ENCODE measurements around the gene VPS37C.

The VPS37C gene

DNA sequence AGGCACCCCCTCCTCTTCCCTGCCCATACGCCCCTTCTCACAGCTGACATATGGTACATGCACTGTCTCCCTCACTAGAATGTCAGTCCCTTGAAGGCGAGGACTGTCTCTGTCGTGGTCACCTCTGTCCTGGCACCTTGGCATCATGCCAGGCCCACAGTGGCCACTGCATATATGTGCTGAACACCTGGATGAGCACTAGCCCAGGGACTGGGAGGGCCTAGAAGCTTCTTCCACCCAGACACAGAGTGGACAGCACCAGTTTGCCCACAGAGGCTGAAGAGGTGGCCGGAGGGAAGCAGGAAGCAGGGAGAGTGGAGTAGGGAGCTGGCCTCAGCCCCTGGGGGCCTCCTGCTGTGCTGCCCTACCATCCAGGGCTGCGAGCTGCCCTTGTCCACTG is 28.6 kb downstream of the VPS37C start:
- no peak for DNase-seq (ENCODE audit: low read depth)

- no peak for DNase-seq (ENCODE audit: low read depth)
Observed at GRCh38 chr11:61131998-61132555, 29.1 kb downstream of the VPS37C start.

DNA sequence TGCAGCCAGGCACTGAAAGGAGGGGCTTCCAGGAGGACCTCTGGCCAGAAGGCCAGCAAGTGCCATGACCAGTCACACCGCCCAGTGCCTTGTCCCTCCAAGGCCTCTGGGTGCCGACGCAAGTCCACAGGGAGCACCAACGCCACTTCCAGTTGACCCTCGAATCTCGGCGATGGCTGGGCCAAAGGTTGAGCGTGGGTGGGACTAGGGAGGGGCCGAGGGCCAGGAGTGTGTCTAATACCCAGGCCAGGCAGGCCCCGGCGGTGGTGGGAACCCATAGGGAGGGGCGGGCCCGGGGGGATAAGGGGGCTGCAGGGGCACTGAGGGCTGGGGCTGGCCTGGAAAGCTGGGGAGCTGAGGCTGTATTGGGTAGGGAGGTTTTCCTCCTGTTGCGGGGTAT is 29.6 kb downstream of the VPS37C start:
- DNase-seq (ENCODE audit: low read depth): no peak

DNA sequence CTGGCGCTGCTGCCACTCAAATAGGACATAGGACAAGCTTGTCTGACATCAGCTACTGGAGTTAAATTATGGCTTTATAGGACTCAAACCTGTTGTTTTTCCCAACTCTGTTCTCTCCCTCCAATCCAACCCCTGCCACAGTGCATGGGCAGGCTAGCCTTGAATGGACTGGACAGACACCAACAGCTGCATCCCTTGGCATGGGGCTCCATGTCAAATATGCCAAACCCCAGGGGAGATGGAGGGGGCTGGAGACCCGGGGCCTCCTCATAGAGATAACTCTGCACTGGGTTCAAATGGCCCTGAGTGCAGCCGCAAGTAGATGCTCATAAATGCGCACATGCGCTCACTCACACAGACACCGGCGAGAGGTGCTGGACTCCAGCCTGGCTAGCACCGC is 30.0 kb downstream of the VPS37C start:
- no peak for DNase-seq (ENCODE audit: low read depth)

DNA sequence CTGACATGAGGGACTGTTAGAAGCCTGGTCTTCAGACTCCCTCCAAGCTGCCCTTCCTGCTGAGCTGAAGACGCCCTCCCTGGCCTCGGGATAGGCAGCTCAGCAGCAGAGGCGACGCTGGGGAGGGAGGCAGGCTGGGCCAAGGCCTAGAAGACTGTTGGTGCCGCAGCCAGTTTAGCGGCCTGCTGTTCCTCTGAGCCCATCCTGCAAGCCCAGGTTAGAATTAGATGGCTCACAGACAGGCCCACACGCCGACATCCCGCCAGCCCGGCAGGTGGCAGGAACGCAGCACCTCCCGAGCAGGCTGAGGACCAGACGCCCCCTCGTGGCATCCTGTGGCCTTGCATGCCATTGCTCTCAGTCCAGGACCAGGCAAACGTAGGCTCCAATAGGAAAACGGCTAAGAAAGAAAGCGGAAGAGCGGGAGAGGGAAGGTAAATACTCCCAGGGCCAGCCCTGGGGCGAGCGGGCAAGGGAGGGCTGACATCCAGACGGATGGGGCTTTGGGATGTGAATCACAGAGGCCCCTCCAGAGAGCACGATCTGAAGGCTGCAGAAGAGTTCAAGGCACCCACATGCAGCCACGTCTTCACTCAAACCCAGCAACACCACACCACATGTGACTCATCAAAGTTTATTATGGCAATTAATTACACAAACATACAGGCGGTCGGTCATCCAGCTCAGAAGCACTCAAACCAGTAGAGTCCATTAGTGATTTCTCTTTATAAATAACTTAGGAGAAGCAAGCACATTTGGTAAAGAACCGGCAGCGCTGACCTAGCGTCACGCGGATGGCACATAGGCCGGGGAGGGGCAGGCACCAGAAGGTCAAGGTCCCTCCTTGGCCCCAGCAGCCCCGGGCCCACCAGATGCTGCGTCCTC is 31.3 kb downstream of the VPS37C start:
- peak; percentile 78 for DNase-seq (ENCODE audit: low read depth)

DNA sequence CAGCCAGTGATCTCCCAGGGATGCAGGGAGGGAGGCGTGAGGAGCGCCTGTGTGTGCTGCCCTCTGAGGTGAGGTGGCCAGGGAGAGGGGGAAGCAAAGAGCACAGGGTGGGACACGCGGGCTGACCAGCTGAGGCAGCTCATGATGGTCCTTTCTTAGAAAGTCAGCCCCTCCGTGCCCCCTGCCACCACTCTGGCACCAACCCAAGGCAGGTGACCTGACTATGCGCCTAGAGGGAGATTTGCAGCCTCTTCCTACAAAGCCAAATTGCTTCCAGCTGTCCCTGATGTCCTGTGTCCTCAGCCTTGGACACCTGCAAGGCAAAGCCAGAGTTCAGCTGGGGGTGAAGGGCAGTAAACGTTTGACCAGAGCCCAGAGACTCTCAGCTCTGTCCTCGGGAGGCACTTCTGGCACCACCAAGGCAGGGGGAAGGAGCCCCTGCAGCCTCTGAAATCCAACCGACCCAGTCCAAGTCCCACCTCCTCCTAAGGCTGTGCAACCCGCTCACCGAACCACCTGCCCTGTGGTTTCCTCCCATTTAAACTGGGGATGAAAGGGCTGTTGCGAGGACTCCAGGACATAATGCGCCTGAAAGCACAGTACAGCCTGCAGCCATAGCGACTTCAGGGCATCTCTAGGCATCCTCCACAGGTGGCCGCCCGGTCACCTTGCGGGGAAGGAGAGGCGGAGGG is 32.1 kb downstream of the VPS37C start:
- DNase-seq (ENCODE audit: low read depth): no peak

DNA sequence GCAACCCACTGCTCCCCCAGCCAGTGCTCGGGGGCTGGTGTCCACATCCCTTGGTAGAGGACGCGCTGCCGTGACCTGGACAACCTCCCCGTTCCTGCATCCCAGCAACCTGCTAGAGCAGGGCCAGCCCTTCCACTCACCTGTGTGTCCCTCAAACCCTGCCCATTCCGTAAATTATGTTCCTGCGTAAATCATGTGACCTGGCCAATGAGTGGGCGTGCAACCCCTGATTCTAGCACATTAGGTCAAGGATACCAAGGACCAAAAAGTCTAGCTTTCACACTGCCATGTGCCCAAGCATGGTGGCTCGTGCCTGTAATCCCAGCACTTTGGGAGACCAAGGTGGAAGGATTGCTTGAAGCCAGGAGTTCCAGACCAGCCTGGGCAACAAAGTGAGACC is 33.2 kb downstream of the VPS37C start:
- DNase-seq (ENCODE audit: low read depth): no peak

- no peak for DNase-seq (ENCODE audit: low read depth)
Observed at GRCh38 chr11:61126256-61126655, 35.0 kb downstream of the VPS37C start.

- DNase-seq (ENCODE audit: low read depth): no peak
Observed at GRCh38 chr11:61125310-61125684, 35.9 kb downstream of the VPS37C start.

DNA sequence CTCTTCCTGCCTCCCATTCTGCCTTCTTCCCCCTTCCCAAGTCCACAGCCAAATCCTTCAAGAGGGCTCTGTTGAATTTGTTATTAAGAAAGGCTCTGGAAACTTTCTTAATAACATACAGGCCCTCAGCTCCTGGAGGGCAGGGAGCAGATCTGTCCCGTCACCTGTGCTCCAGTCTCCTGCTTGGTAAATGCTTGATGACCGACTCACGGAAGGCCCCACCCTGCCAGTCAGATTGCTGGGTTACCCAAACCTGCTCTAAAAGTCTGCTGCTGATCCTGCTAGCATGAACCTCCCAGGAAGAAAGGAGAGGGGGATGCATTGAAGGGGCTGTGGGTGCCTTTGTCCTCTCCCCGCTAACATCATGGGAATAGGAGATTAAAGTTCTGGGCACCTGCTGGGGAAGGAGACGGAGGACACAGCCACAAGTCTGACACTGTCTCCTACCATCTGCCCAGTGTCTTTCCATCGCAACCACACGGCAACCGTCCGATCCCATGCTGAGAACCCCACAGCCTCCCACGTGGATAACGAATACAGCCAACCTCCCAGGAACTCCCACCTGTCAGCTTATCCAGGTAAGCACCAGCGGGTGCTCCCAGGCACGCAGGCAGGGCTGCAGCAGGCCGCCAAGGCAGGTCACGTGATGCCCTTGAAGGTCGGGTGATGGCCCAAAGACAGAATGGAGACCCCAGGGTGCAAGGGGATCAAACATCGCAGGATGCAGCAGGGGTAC is 36.5 kb downstream of the VPS37C start:
- DNase-seq (ENCODE audit: low read depth): no peak

DNA sequence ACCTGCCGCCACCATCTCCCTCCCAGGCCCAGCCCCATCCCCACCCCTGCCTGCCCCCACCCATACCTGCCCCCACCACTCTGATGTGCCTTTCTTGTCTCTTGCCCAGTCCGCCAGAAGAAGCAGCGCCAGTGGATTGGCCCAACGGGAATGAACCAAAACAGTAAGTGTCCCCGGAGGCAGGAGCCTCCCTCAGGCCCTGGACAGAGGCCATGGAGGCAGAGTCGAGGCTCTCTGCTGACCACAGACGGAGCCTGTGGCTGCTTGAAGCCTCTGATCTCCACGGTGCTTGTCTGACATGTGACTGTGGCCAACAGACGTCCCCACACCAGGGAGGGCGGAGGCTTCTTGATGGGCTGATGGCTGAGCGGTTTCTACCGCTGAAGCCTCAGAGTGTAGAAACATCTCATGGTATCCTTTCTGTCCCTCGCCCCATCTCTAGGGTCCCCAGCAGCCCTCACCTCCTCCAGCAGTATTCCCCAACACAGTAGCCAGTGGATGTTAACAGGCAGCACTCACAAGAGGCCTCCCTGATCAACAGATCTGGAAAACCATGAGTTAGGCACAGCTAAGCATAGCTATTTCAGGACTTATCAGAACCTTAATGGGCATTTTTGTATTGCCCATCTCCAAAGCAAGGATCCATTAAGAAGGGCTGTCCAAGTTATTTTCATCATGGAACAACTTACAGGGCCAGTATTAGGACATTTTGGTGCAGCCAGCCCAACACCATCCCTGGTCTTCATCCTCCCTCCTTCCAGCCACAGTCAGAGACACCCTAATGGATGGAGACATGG is 37.3 kb downstream of the VPS37C start:
- no peak for DNase-seq (ENCODE audit: low read depth)

- DNase-seq (ENCODE audit: low read depth): no peak
Observed at GRCh38 chr11:61122761-61123160, 38.5 kb downstream of the VPS37C start.

GRCh38 chr11:61121917-61122316 is 39.3 kb downstream of the VPS37C start:
- DNase-seq (ENCODE audit: low read depth): no peak

DNA sequence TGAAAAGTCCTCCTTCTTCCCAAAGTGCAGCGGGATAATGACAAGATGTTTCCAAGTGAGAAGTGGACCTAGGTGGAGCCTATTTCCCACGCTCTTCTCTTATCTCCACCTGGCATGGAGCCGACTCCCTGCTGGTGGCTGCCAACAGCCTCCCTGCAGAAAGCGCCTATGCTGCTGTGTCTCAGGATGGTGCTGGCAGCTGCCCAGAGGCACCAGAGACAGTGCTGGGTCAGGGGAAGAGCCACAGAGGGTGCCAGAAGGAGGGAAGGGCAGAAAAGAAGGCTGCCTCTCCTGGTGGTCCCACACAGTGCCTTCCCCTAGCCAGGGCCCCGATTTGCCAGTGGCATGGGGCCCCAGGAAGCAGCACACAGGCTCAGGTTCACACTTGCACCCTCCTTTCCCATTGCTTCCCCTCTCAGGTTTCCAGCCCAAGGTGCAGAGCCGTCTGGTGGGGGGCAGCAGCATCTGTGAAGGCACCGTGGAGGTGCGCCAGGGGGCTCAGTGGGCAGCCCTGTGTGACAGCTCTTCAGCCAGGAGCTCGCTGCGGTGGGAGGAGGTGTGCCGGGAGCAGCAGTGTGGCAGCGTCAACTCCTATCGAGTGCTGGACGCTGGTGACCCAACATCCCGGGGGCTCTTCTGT is 39.9 kb downstream of the VPS37C start:
- DNase-seq (ENCODE audit: low read depth): no peak

- DNase-seq (ENCODE audit: low read depth): no peak
Observed at GRCh38 chr11:61120706-61121191, 40.5 kb downstream of the VPS37C start.

DNA sequence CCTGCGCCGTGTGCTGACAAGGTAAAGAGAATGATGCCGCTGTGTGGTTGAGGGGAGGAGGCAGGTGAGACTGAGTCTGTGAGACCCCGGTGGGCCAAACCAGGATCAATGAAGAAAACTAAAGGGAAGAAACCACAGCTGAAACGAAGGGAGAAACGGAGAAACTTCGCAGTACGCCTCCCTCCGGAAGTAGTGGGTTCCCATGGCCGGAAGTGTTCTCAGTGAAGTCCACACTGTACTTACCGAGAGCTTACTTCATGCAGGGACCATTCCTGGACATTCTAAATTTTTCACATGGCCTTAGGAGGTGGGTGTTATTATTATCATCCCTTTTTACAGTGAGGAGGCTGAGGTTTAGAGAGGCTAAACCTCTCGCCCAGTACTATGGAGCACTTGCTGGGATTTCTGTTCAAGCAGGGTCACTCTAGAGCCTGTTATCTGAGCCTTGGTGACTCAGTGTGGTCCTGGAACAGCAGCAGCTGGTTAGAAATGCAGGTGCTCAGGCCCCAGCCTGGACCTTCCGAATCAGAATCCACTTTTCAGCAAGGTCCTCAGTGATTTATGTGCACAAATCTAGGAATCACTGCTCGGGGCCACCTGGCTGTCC is 41.0 kb downstream of the VPS37C start:
- DNase-seq (ENCODE audit: low read depth): no peak

DNA sequence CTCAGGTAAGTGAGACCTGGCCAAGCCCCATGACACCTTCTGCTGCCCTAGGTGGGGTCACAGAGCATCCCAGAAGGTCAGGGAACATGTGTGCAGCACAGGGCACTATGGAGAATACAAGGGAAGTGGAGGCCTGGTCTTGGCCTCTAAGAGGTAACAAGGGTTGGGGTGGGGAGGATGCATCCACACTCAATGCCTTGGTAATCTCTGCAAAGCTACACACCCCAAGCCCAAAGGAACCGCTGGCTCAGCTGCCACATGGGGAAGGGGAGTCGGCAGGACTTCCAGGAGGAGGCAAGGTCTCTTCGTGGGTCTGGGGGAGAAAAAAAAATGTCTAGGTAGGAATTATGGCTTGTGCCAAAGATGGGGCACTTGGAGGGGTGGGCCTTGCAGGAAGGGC is 41.7 kb downstream of the VPS37C start:
- DNase-seq (ENCODE audit: low read depth): no peak

DNA sequence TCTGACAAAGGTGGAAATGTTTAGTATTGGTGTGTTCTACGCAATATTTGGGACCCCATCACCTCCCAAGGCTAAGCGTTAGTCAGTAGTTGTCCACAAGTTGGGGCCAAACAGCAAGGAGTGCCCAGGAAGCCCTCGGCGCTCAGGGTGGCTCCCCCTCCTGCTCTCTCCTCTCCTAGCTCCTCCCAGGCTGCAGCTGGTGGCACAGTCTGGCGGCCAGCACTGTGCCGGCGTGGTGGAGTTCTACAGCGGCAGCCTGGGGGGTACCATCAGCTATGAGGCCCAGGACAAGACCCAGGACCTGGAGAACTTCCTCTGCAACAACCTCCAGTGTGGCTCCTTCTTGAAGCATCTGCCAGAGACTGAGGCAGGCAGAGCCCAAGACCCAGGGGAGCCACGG is 42.2 kb downstream of the VPS37C start:
- no peak for DNase-seq (ENCODE audit: low read depth)

DNA sequence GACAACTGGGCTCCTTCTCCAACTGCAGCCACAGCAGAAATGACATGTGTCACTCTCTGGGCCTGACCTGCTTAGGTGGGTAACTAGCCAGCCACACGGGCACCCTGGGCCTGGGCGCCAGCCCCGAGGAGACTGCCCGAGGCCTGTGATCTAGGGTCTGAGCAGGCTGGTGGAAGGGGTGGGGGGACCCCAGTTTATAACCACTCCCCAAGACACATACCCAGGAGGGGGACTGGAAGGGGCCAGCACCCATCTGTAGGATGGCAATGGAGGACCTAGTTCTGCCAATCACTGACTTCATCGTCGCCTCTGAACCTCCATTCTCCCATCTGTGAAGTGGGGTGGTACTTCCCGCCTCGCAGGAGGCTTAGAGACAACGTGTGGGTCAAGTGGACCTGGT is 42.8 kb downstream of the VPS37C start:
- no peak for DNase-seq (ENCODE audit: low read depth)

DNA sequence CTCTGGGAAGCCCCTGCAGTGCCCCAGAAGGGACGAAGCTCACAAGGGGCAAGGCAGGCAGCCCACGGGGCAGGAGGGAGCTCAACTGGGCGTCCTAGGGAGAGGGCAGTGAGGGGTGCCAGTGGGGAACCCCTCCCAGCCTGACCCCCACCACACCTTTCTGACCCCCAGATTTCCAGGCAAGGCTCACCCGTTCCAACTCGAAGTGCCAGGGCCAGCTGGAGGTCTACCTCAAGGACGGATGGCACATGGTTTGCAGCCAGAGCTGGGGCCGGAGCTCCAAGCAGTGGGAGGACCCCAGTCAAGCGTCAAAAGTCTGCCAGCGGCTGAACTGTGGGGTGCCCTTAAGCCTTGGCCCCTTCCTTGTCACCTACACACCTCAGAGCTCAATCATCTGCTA is 43.2 kb downstream of the VPS37C start:
- no peak for DNase-seq (ENCODE audit: low read depth)

- DNase-seq (ENCODE audit: low read depth): no peak
Observed at GRCh38 chr11:61117168-61117520, 44.1 kb downstream of the VPS37C start.

Measured in fibroblast of the conjunctiva (primary cell).